Mononuclear cell (primary cell): ENCODE measurements around the gene ATOSA. TPM values are rescaled to one million over a fixed set of nuclear protein-coding genes. Genes with fewer than 3 reads are reported as not detected.
A peak's percentile ranks its signal among the peaks of the same experiment; 100 is the strongest.

Experiments used
- H3K27me3 ChIP-seq: 2 replicates; pipeline ENCODE4 v1.6.0; 2011; ENCODE audit warnings: low read length, control low read depth; ENCODE audit not compliant: insufficient read depth
- H3K4me1 ChIP-seq: 2 replicates; pipeline ENCODE4 v1.5.1; 2011; ENCODE audit warnings: mild to moderate bottlenecking, low read length, control low read depth; ENCODE audit not compliant: insufficient read depth
- H3K4me3 ChIP-seq: 2 replicates; pipeline ENCODE4 v1.5.1; 2011; ENCODE audit warnings: mild to moderate bottlenecking, low read length, moderate library complexity
- H3K9me3 ChIP-seq: 2 replicates; pipeline ENCODE4 v1.5.1; 2011; ENCODE audit warnings: low read depth, mild to moderate bottlenecking, control low read depth, low read length
- total RNA-seq: library from RNA; depleted of rRNA; stranded (reverse); fragments of >200 nt; gene quantifications from one replicate; pipeline ENCODE4 v1.2.3, GENCODE V29; 2012

The ATOSA gene
- total RNA-seq, 1 donor = 144 TPM

DNA sequence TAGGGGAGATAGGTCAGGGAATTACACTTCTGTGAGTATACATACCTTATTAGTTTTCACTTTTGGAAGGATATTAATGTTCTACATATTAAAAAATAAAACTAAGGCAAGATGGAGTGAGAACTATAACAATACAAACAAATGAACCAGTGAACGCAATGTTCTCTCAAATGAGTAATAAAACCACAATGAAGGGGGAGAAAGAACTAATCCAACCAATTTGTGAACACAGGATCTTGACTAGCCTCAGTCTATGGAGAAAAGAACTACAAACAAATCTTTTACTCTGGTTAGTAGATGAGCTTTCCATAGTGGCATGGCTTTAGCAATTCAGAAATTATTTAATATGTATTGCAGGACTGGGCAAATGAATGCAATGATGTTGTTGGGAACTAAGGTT lies 26.9 kb upstream of the ATOSA start:
- Histone ChIP-seq H3K27me3 (no peaks in the 10 kb centered on the region), H3K4me3 (no peak overlapping the region), H3K4me1 (peaks cover 6% of the 10 kb centered on the region), H3K9me3 (no peaks in the 10 kb centered on the region)

DNA sequence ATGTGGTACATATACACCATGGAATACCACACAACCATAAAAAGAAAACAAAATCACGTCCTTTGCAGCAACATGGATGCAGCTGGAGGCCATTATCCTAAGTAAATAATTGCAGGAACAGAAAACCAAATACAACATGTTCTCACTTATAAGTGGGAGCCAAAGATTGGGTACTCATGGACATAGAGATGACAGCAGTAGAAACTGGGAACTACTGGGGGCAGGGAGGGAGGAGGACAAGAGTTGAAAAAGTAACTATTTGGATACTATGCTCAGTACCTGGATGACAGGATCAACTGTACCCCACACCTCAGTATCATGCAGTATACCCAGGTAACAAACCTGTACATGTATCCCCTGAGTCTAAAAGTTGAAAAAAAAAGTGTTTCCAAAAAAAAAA lies 23.2 kb upstream of the ATOSA start:
- no peaks in the 10 kb centered on the region for H3K4me1 ChIP-seq
- H3K27me3 ChIP-seq = no peaks in the 10 kb centered on the region
- H3K9me3 ChIP-seq = no peaks in the 10 kb centered on the region
- H3K4me3 ChIP-seq = no peak overlapping the region

DNA sequence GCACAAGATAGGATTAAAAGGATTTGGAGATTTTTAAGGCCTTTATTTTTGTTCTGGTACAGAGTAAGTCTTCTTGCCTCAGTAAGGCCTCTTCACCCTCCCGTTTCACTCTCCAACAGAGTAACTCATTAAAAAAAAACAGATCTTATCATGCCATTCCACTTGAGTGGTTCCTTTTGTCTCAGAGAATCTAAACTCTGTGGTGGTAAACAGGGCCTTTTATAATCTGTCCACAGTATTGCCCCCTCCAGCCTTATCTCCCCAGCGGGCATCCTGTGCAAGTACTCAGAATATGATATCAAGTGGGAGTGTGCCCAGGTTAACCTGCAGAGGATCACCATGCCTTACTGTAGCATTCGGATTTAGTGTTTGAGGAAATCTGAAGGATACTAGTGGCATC lies 20.3 kb upstream of the ATOSA start:
- Histone ChIP-seq H3K4me3 (no peak overlapping the region), H3K27me3 (no peaks in the 10 kb centered on the region), H3K9me3 (no peaks in the 10 kb centered on the region), H3K4me1 (no peaks in the 10 kb centered on the region)

DNA sequence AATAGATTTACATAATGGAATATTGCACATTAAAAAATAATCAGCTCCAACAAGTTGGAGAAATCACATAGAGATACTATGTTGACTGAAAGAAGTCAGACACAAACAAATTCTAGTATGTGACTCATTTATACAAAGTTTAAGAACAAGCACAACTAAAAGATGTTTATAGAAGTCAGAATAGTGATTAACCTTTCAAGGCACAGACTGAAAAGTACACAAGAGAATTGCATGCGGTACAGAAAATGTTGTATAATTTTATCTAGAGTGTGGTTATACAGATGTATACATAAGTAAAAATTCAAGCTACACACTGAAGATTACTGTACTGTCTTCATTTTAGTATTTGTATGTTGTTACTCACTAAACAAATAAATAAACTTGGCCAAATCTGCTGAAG lies 19.3 kb upstream of the ATOSA start:
- no peaks in the 10 kb centered on the region for H3K9me3 ChIP-seq
- H3K4me3 ChIP-seq = no peak overlapping the region

DNA sequence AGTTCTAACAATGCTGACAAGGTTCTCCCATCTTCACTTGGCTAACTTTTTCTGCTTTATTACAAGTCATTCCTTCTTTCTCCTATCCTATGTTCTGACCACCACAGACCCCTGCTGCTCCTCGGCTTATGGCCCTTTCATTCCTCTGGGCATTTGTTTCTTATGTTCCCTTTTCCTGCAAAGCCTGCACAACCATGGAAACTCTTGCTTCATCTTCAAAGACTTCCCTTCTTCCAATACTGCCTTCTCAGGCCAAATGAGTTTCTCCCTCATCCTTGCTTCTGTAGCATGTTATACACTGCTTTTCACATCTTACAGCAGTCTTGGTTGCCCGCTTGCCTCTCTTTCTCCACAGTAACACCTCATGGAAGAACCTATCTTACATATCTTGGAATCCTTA lies 17.9 kb upstream of the ATOSA start:
- H3K27me3 ChIP-seq = no peaks in the 10 kb centered on the region
- no peaks in the 10 kb centered on the region for H3K4me1 ChIP-seq
- no peak overlapping the region for H3K4me3 ChIP-seq
- no peaks in the 10 kb centered on the region for H3K9me3 ChIP-seq

More for the DNA sequence above, 19.3 kb upstream of the ATOSA start:
- Histone ChIP-seq H3K27me3 (no peaks in the 10 kb centered on the region), H3K4me1 (no peaks in the 10 kb centered on the region)

DNA sequence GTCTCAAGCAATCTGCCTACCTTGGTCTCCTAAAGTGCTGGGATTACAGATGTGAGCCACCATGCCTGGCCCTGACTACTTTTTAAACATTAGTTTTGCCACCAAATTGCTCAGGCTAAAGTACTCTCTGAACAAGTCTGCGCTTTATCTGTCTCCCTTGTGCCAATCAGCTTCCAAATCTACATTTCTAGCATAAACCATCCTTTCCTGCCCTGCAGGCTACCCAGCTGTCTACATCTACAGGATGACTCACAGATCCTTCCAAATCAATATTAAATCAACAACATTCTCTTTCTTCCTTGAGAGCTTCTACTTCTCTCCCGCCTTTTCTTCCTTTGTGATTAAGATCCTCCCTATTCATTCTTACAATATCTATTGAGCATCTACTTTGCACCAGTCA lies 16.0 kb upstream of the ATOSA start:
- Histone ChIP-seq H3K4me1 (no peaks in the 10 kb centered on the region), H3K4me3 (no peak overlapping the region), H3K9me3 (no peaks in the 10 kb centered on the region), H3K27me3 (no peaks in the 10 kb centered on the region)

DNA sequence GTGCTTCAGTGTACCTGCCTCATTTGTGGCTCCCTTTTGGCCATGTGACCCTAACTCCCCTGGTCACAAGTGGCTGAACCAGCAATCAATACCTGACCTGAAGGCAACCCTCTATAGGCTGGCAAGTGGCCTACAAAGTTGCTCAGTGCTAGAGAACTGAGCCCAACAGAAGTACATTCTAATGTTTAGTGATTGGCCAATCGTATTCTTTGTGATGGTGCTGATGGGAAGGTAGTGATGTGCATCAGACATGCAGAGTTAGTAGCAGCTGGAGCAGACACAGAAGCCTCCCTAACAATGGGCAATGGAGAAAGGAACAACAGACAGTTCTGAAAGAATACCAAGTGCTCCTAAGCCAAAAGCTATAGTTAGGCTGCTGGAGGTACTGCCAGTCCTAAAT lies 10.4 kb upstream of the ATOSA start:
- Histone ChIP-seq H3K9me3 (no peaks in the 10 kb centered on the region), H3K27me3 (no peaks in the 10 kb centered on the region), H3K4me1 (peaks cover 2% of the 10 kb centered on the region), H3K4me3 (no peak overlapping the region)

DNA sequence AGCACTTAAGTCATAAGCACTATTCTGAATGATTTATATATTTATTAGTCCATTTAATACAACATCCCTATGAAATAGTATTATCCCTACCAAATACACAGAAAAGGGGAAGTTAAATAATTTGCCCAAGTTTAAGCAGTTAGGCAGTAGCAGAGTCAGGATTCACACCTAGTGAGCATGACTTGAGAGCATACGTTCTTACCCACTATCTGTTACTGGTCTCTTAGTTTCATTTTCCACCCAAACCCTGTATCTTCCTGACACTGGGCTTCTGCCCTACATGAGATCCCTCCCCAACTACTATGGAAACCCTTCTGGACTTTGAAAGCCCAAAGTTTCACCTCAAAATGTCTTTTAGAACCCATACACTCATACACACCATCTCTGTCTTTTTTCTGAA lies 4.4 kb upstream of the ATOSA start:
- Histone ChIP-seq H3K4me1 (peaks cover 31% of the 10 kb centered on the region), H3K9me3 (no peaks in the 10 kb centered on the region), H3K4me3 (no peak overlapping the region), H3K27me3 (no peaks in the 10 kb centered on the region)

DNA sequence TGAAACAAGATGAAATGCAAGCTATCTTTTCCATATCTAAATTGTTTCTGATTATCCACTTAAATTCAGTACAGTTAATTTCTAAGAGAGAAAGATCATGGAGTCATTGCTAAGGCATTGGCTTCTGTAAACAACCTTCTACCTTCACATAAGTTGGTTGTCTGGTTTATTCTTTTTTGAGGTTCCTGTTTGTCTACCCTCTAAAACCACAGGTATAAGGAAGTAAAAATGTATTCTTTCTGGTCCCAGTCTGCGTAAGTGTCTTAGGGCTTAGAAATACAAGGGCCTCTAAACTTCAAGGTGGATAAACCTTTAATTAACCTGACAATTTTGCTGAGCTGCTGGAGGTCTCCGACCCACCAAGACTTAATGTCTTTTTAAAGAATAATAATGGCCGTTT lies 3.6 kb upstream of the ATOSA start:
- Histone ChIP-seq H3K4me3 (no peak overlapping the region), H3K9me3 (no peaks in the 10 kb centered on the region), H3K4me1 (peaks cover 36% of the 10 kb centered on the region), H3K27me3 (no peaks in the 10 kb centered on the region)

DNA sequence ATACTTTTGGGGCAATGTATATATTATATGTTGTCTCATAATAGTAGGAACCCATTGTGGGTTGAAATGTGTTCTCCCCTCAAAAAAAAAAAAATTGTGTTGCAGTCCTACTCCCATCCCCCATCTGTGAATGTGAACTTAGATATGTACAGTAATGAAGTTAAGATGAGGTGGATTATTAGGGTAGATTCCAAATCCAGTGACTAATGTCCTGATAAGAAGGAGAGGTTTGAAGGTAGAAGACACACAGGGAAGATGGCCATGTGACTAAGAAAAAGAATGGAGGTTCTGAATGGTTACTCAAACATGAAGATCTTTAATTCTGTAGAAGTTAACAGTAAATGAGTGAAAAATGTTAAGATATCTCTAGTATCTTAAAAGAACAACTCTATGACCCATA lies 3.0 kb upstream of the ATOSA start:
- Histone ChIP-seq H3K4me1 (peaks cover 41% of the 10 kb centered on the region), H3K27me3 (no peaks in the 10 kb centered on the region), H3K4me3 (no peak overlapping the region)

DNA sequence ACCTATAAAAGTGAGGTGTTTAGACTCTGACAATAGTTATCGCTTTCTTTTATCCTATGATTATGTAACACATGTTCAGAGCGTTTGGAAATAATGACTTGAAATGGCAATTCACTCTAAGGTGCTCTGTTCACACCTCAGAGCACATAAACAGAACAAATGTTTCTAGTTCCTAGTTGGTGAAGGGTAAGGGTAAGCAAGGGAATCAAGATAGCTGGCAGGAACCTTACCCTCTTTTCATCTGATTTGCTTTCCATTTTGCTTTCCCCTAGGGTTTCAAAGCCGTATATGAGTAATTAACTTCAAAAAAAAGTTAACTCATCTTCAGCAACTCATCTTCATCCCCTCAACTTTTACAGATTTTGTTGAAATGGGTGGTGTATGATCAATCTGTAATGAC lies 2.3 kb upstream of the ATOSA start:
- Histone ChIP-seq H3K4me1 (peaks cover 44% of the 10 kb centered on the region), H3K27me3 (no peaks in the 10 kb centered on the region), H3K4me3 (no peak overlapping the region), H3K9me3 (no peaks in the 10 kb centered on the region)

More for the DNA sequence above, 3.0 kb upstream of the ATOSA start:
- H3K9me3 ChIP-seq = no peaks in the 10 kb centered on the region

DNA sequence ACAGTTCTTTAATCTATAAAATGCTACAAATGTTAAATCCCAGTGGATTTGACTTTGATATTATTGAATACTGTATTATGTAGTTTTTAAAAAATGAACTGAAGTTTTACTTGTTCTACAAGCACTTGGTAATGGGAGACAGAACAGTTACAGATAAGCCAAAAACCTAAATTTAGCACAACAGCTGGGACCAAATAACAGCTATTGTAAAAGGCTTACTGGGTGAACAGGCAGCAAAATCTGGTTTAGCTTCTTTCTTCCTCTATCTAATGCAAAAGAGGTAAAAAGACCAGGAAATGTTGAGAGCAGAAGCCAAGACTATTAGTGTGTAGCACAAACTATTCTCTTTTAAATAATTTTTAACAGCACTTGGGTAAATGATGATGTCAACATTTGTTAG lies 1.6 kb upstream of the ATOSA start:
- H3K9me3 ChIP-seq = no peaks in the 10 kb centered on the region
- H3K27me3 ChIP-seq = no peaks in the 10 kb centered on the region
- H3K4me3 ChIP-seq = no peak overlapping the region
- H3K4me1 ChIP-seq = peaks cover 44% of the 10 kb centered on the region

DNA sequence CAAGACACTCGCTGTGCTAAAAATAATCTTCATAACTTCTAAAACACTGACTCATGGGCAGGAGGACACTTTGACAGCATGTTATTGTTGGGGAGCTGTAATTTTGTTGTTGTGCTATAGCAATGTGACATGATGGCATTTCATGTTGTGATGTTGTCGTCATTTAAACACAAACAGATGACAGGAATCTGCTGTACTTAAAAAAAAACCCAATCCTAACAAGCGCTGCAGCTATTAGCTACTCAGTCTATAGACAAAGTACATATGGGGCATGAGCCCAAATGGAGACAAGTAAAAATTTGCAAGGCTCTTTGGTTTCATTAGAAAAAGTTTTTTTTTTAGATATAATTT lies 828 bp upstream of the ATOSA start:
- Histone ChIP-seq H3K4me3 (no peak overlapping the region), H3K4me1 (peaks cover 44% of the 10 kb centered on the region), H3K27me3 (no peaks in the 10 kb centered on the region), H3K9me3 (no peaks in the 10 kb centered on the region)

DNA sequence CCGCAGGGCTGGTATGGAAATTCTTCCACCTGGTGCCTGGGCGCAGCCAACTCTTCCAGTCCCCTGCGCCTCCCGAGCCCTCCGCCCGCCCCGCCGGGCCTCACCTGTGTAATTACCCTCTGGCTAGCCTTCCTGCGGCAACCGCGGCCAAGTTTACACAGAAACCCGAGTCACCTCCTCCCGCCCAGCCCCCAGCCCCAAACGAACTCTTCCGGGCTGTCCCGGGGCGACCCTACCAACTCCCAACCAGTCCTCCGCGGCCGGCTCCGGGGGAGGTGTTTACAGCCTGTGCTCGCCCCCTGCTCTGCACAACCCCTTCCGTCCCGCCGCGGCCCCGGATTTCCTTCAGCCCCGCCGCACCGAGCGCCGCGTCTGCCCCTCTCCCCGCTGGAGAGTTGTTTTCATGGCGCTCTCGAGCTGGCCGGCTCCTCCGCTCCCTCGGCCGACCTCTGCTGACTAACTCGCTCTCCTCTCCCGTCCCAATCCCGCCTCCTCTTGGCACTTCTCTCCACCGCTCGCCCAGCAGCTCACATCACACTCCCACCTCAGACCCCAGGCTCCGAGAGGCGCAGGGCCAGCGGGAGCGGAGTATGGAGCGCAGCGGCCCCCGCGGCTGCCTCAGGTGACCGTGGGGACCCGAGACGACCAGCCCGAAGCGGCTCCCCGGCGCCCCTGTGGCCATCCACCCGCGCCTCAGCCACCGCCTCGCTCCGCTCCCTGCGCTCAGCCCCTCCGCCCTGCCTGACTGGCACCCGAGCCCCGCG lies 538 bp downstream of the ATOSA start:
- no peaks in the 10 kb centered on the region for H3K9me3 ChIP-seq
- peaks cover 38% of the 10 kb centered on the region for H3K4me1 ChIP-seq
- H3K27me3 ChIP-seq = no peaks in the 10 kb centered on the region
- peak overlapping the region; percentile 89 for H3K4me3 ChIP-seq

DNA sequence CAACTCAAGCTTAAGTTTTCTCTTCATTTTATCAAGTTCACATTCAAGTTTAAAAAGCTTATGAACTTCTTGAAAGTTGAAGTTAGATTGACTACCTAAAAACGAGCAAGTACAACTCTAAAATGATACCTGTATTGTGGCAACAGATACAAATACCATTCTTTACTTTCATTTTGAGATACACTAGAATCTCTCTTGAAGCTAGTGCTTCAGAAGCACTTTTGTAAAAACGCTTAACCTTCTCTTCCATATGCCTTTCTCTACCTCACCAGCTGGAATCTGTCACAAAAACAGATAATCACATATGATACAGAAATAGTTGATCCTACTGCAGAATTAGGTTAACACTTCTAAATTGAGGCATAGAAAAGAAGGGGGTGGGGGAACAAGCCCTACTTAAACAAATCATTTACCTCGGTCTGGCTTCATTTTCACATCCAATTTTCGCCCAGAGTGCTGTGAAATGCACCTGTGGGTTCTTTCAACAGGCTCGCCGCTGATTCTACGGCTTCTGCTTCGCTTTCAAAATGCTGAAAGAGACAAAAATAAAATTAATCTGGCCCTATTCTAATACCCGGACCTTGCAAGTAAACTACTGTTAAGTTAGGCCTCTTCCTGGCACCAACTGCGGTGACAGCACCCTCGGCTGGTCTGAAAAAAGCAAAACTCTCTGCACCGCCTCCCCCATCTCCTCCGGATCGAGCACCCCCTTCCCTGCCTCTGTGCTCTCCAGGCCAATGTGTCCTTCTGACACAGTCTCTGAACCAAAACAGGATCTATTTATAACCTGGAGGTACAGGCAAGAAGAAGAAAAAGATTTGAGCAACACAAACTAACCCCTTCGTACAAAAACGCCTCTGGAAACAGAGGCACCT lies 1.4 kb downstream of the ATOSA start:
- no peaks in the 10 kb centered on the region for H3K27me3 ChIP-seq

DNA sequence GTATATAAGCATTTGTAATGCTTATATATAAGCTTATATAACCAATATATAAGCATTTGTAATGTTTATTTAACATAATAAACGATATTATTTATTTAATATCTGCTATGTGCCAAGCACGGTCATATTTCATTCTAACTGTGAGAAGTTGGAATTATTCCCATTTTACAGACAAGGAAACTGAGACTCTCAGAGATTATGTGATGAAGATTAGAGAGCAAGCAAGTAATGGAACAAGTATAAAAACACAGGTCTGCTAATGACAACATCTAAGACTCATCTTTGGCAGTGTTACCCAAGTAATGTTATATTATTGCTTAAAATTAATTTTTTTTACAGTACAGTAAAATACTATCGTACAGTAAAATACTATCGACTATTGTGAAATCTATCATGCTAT lies 4.4 kb downstream of the ATOSA start:
- no peaks in the 10 kb centered on the region for H3K27me3 ChIP-seq
- peaks cover 19% of the 10 kb centered on the region for H3K4me1 ChIP-seq
- H3K4me3 ChIP-seq = no peak overlapping the region
- H3K9me3 ChIP-seq = no peaks in the 10 kb centered on the region

More for the DNA sequence above, 1.4 kb downstream of the ATOSA start:
- Histone ChIP-seq H3K9me3 (no peaks in the 10 kb centered on the region), H3K4me1 (peaks cover 30% of the 10 kb centered on the region), H3K4me3 (peak overlapping the region; percentile 89)
